ENCODE data around the gene RYR2.

RYR2 gene

DNA sequence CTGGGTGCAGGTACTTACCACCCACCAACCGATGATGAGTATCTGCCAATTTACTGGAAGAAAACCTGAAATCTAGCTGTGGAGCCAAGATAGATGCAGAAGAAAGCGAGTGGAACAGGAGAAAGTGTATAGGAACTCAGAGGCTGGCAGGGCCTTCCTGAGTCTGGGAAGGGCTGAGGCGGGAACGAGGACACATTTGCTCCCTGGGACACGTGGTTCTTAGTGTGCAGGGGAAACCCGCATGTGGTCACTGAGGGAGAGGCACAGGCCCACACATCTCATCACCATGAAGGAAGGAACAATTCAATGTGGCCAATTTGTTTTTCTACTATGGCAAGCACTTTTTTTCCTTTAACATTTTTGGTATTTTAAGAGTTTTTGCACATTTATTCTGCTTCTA lies 8.2 kb downstream of the RYR2 start:
- H3K4me1 ChIP-seq: no peaks in the 10 kb centered on the region
- H3K27me3 ChIP-seq (ENCODE audit: control insufficient read depth, insufficient read depth, low read length): no peaks in the 10 kb centered on the region
- H3K79me2 ChIP-seq: no peaks in the 10 kb centered on the region
- no peak overlapping the region for H3K4me2 ChIP-seq (ENCODE audit: low read length)
- H3K27ac ChIP-seq: no peak overlapping the region
- H3K4me3 ChIP-seq (ENCODE audit: low read depth, low read length): no peak overlapping the region
- H3K36me3 ChIP-seq (ENCODE audit: control insufficient read depth, insufficient read depth, low read length): no peaks in the 10 kb centered on the region
- H2AFZ ChIP-seq: no peak overlapping the region
- TF ChIP-seq, protein P1, sequence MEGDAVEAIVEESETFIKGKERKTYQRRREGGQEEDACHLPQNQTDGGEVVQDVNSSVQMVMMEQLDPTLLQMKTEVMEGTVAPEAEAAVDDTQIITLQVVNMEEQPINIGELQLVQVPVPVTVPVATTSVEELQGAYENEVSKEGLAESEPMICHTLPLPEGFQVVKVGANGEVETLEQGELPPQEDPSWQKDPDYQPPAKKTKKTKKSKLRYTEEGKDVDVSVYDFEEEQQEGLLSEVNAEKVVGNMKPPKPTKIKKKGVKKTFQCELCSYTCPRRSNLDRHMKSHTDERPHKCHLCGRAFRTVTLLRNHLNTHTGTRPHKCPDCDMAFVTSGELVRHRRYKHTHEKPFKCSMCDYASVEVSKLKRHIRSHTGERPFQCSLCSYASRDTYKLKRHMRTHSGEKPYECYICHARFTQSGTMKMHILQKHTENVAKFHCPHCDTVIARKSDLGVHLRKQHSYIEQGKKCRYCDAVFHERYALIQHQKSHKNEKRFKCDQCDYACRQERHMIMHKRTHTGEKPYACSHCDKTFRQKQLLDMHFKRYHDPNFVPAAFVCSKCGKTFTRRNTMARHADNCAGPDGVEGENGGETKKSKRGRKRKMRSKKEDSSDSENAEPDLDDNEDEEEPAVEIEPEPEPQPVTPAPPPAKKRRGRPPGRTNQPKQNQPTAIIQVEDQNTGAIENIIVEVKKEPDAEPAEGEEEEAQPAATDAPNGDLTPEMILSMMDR (IDR thresholded peaks at IDR 0.05): no peak
- no peaks in the 10 kb centered on the region for H3K9me3 ChIP-seq (ENCODE audit: control insufficient read depth, low read length)
- no peak overlapping the region for H3K9ac ChIP-seq

DNA sequence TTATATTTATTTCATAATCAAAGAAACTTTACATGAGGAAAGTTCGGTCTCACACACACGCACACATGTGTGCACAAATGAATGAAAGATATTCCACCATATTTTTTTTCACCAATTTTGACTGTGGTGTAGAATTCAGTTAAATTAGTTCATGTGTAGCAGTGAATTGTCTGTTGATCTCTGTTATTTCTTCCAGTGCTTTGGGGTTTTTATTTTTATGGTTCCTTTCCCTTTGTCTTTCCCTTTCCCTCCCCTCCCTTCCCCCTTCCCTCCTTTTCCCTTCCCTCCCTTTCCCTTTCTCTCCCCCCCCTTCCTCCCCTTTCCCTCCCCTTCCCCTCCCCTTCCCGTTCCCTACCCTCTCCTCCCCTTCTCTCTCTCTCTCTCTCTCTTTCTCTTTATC lies 8.9 kb downstream of the RYR2 start:
- no peaks in the 10 kb centered on the region for H3K27me3 ChIP-seq (ENCODE audit: control insufficient read depth, insufficient read depth, low read length)
- H3K27ac ChIP-seq: no peak overlapping the region
- no peak overlapping the region for H3K9ac ChIP-seq
- no peak overlapping the region for H3K4me2 ChIP-seq (ENCODE audit: low read length)
- H3K4me3 ChIP-seq (ENCODE audit: low read depth, low read length): no peak overlapping the region
- no peaks in the 10 kb centered on the region for H3K4me1 ChIP-seq
- H2AFZ ChIP-seq: no peak overlapping the region
- no peaks in the 10 kb centered on the region for H3K36me3 ChIP-seq (ENCODE audit: control insufficient read depth, insufficient read depth, low read length)
- no peaks in the 10 kb centered on the region for H3K9me3 ChIP-seq (ENCODE audit: control insufficient read depth, low read length)
- no peaks in the 10 kb centered on the region for H3K79me2 ChIP-seq
- TF ChIP-seq, protein P1 (IDR thresholded peaks at IDR 0.05): no peak

DNA sequence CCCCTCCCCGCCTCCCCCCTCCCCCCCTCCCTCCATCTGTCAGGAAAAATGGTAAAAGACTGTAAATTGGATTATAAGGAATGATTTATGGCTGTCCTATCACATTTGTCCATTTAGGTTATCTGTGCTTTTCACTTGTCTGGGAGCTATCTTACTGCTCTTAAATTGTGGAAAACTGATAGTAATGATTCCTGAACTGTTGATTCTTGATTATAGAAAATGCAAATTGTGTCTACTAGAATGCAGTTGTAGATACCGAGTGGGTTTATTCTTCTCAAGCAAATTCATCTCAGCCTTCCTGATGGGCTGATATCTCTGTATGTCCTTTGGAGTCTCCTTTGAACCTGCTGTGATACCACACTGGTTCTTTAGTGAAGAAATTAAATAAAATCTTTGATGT lies 12.3 kb downstream of the RYR2 start:
- no peaks in the 10 kb centered on the region for H3K27me3 ChIP-seq (ENCODE audit: control insufficient read depth, insufficient read depth, low read length)
- no peak overlapping the region for H3K27ac ChIP-seq
- no peaks in the 10 kb centered on the region for H3K36me3 ChIP-seq (ENCODE audit: control insufficient read depth, insufficient read depth, low read length)
- H3K79me2 ChIP-seq: no peaks in the 10 kb centered on the region
- H3K4me2 ChIP-seq (ENCODE audit: low read length): no peak overlapping the region
- H3K4me1 ChIP-seq: no peaks in the 10 kb centered on the region
- H3K9ac ChIP-seq: no peak overlapping the region
- TF ChIP-seq, protein P1 (IDR thresholded peaks at IDR 0.05): no peak
- H3K4me3 ChIP-seq (ENCODE audit: low read depth, low read length): no peak overlapping the region
- no peaks in the 10 kb centered on the region for H3K9me3 ChIP-seq (ENCODE audit: control insufficient read depth, low read length)
- no peak overlapping the region for H2AFZ ChIP-seq

DNA sequence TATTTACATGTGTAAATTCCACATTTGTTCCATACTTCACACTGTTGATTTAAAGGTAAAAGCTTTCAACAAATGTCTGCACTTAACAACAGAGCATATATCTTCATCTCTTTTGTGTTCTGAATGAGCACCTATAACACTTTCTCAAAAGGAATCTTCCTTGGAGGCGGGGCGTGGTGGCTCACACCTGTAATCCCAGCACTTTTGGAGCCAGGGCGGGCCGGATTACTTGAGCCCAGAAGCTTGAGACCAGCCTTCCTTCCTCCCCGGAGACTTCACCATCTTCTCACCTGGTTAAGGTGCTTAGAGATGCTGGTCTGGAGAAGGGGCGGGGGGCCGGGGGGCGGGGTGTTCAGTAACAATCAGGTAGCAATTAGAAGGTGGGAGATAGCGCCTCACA lies 16.5 kb downstream of the RYR2 start:
- Histone ChIP-seq H3K79me2 (no peaks in the 10 kb centered on the region), H3K4me2 (ENCODE audit: low read length) (no peak overlapping the region), H3K9ac (no peak overlapping the region), H3K27ac (no peak overlapping the region), H3K36me3 (ENCODE audit: control insufficient read depth, insufficient read depth, low read length) (no peaks in the 10 kb centered on the region), H3K9me3 (ENCODE audit: control insufficient read depth, low read length) (no peaks in the 10 kb centered on the region), H3K4me1 (no peaks in the 10 kb centered on the region), H3K4me3 (ENCODE audit: low read depth, low read length) (no peak overlapping the region), H2AFZ (no peak overlapping the region), H3K27me3 (ENCODE audit: control insufficient read depth, insufficient read depth, low read length) (no peaks in the 10 kb centered on the region)
- TF ChIP-seq, protein P1 (IDR thresholded peaks at IDR 0.05): no peak

DNA sequence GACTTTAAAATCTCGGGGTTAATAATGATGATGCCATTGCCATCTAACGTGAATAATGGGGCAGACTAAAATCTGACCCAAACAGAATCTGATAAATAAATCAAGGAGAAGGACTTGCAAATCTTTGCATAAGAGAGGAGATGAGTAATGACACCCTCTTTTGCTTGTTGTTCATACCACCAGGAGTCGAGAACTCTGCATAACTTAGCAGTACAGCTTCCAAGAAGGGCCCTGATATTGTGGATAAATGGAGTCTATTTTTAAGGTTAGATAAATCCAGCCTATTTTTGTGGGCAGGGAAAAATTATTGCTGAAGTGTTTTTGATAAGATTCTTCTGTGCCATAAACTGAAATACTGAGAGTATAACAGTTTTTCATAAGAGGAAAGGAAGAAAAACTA lies 17.3 kb downstream of the RYR2 start:
- Histone ChIP-seq H3K4me1 (no peaks in the 10 kb centered on the region), H3K4me3 (ENCODE audit: low read depth, low read length) (no peak overlapping the region)
- TF ChIP-seq, protein P1 (IDR thresholded peaks at IDR 0.05): no peak

More for the DNA sequence above, 17.3 kb downstream of the RYR2 start:
- Histone ChIP-seq H3K9me3 (ENCODE audit: control insufficient read depth, low read length) (no peaks in the 10 kb centered on the region), H3K79me2 (no peaks in the 10 kb centered on the region), H3K9ac (no peak overlapping the region), H3K27ac (no peak overlapping the region), H3K27me3 (ENCODE audit: control insufficient read depth, insufficient read depth, low read length) (no peaks in the 10 kb centered on the region), H2AFZ (no peak overlapping the region), H3K36me3 (ENCODE audit: control insufficient read depth, insufficient read depth, low read length) (no peaks in the 10 kb centered on the region), H3K4me2 (ENCODE audit: low read length) (no peak overlapping the region)
